GM21717 (cell line): Measurements from ENCODE around the gene PLPPR2.
"Not testable (repeated sequence)": the region's sequence is repeated elsewhere in the genome, so short reads cannot be mapped to it uniquely, and the experiment has no call there.

Source experiments
- ATAC-seq: cut with Tn5 transposase; IDR thresholded peaks from one replicate; pipeline ENCODE4 v1.9.1; 2021; ENCODE audit warnings: mild to moderate bottlenecking, moderate library complexity; ENCODE audit not compliant: unreplicated experiment

PLPPR2 gene

GRCh38 chr19:11355160-11356073, at the start of gene PLPPR2:
Gene PLPPR2, plus strand, starts transcription at chr19:11355432. Its CDS starts 2,242 bp downstream, at chr19:11357674.
- no peak for ATAC-seq

- no peak for ATAC-seq
Measured at GRCh38 chr19:11306337-11306736, 48.9 kb upstream of the PLPPR2 start.

- ATAC-seq = not testable (repeated sequence)
Measured at GRCh38 chr19:11320278-11320995, 34.8 kb upstream of the PLPPR2 start.

- ATAC-seq = no peak
Measured at GRCh38 chr19:11321191-11322126, 33.8 kb upstream of the PLPPR2 start.

GRCh38 chr19:11322269-11323024, 32.8 kb upstream of the PLPPR2 start:
- no peak for ATAC-seq

GRCh38 chr19:11323601-11324078, 31.6 kb upstream of the PLPPR2 start:
- ATAC-seq = no peak

GRCh38 chr19:11324079-11324661, 31.1 kb upstream of the PLPPR2 start:
- ATAC-seq = no peak

GRCh38 chr19:11324748-11325389, 30.4 kb upstream of the PLPPR2 start:
- no peak for ATAC-seq

GRCh38 chr19:11325544-11325943, 29.7 kb upstream of the PLPPR2 start:
- ATAC-seq = no peak

GRCh38 chr19:11330127-11330526, 25.1 kb upstream of the PLPPR2 start:
- no peak for ATAC-seq

- no peak for ATAC-seq
Measured at GRCh38 chr19:11331502-11331901, 23.7 kb upstream of the PLPPR2 start.

- no peak for ATAC-seq
Measured at GRCh38 chr19:11332822-11333221, 22.4 kb upstream of the PLPPR2 start.

GRCh38 chr19:11333838-11334237, 21.4 kb upstream of the PLPPR2 start:
- ATAC-seq = not testable (repeated sequence)

GRCh38 chr19:11335449-11336146, 19.6 kb upstream of the PLPPR2 start:
- ATAC-seq = no peak

GRCh38 chr19:11337080-11337479, 18.2 kb upstream of the PLPPR2 start:
- no peak for ATAC-seq

- ATAC-seq = no peak
Measured at GRCh38 chr19:11338121-11338520, 17.1 kb upstream of the PLPPR2 start.

GRCh38 chr19:11338569-11339253, 16.5 kb upstream of the PLPPR2 start:
- peak; percentile 14 for ATAC-seq
